NCI-H1105 (cell line): ENCODE data around the gene CHD5.
A peak's percentile ranks its signal among the peaks of the same experiment; 100 is the strongest.
"Not testable (repeated sequence)": the region's sequence is repeated elsewhere in the genome, so short reads cannot be mapped to it uniquely, and the experiment has no call there.

Source experiments
- DNase-seq: peaks from one replicate; lab custom pipeline; 2025; lab: John Stamatoyannopoulos, UW

CHD5 gene

DNA sequence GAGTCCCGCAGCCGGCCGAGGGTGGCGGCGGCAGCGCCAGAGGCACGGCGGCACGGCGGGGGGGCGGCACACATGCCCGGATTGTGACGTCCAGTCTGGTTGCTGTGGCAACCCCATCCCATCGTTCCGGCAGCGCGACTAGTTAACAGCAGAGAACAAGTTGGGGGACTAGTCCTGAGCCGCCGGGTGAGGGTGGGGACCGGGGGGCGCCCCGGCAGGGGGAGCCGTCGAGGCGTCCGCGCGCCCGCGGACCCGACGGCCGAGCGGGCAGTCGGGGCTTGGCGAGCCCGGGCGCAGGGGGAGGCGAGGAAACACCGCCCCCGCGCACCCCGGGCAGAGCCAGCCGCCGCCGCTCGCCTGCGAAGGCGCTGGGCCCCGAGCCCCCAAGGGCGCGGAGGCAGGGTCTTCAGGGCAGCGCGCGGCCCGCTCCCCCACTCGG, at the start of gene CHD5:
Gene CHD5, minus strand, starts transcription at position 54 of the 439 bp plus-strand sequence. CDS start 298 bp downstream, outside the sequence.
- peak; percentile 59 for DNase-seq

DNA sequence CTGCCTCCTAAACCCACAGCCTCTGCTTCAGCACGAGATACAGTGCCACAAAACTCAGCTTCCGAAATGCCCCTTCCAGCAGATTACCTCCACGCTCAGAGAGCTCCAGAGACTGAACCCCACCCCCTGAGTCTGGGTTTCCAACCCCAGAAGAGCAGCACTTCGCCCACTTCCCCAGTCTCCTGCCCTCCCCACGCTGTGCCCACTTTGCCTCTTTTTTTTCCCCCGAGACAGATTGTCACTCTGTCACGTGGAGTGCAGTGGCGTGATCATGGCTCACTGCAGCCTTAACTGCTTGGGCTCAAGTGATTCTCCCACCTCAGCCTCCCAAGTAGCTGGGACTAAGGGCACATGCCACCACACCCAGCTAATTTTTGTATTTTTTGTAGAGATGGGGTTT, 45.5 kb upstream of the CHD5 start:
- DNase-seq, result no peak

DNA sequence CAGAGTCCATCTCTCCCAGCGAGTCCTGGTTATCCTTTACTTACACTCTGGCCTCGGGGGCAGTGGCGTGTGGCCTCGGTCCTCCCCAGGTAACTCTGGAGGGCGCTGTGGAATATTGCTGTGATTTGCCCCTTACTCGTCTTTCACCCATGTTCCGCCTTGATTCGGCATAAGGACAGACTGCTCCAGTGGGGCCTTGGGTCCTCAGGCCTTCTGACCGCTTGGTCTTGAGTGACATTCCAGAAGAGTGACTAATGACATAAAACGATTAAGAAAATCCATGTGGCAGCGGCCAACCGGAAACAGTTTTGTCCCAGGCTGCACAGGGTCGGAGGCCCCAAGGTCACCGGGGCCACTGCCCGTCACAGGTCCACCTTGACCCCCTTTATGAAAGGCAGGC, 44.6 kb upstream of the CHD5 start:
- no peak for DNase-seq

DNA sequence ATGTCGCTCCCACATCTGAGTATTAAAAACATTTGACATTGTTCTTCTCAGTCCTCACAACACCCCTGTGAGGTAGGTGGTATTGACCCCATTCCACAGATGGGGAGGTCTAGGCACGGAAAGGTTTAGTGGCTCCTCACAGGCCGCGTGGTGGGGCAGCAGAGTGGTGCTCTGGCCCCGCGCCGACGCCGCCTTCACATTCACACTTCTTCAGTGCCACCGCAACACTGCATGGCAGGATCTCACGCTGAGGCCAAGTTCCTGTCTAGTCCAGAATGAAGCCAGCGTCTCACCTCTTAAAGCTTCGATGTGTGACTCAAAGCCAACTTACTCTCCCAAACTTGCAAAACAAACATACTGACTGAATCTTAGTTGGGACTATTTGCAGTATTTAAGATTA, 43.5 kb upstream of the CHD5 start:
- DNase-seq, result no peak

DNA sequence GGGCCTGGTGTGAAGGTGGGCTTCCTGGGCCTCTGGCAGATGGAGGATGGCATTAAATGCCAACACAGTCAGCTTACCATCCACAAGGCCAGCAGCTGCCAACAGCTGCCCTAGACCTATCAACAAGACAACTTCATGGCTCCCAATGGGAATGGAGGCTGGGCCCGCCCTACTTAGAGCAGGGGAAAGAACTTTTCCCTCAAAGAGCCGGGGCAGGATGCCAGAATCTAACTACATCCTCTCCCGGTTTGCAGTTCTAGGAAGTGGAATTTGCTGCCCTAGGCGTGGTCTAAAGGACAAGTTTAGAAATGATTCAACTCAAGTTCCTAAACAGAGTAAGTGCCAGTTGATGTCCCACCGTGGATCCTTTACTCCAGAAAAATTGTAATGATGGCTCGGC, 42.5 kb upstream of the CHD5 start:
- DNase-seq, result no peak

DNA sequence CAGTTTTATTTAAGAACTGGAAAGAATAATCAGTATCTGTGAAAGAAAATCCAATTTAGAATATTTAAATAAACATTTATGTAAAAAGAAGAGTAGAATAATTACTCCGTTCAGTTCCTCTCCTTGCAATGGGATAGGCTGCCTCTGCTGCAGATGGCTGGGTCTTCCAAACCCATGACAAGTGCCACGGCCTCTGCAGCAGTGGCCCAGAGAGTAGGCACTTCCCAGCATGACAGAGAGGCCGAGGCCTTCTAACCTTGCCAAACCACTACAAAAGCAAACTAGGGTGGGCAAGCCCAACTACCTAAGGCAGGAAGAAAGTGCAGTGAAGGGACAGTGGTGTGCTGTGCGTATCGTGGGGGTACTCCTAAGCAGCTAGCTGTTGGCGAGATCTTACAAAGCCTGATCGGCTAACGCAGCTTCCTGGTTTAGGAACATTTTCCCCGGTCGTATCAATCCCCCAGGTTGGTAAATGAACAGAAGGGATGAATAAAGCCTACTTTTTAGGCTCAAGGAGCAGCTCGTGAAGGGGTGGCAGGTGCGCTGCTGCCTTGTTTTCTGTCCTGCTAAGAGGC, 41.2 kb upstream of the CHD5 start:
- no peak for DNase-seq

DNA sequence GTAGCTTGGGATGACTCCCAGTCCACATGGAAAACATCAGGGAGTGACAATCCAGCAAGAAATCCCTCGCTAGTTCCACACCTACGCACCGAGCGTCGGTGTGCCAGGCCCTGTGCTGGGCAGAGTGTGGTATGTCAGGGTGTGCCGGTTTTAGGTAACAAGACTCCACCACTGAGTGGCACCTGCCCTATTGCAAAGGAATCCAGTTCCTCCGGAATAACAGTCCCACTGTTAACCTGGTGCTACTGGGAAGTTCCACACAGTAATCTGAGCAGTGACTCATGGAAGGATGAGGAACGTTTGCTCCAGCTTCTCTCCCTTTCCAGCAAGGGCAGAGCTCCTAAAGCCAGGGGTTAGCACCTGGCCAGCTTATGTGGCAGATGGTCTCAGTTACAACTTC, 40.1 kb upstream of the CHD5 start:
- DNase-seq, result no peak

DNA sequence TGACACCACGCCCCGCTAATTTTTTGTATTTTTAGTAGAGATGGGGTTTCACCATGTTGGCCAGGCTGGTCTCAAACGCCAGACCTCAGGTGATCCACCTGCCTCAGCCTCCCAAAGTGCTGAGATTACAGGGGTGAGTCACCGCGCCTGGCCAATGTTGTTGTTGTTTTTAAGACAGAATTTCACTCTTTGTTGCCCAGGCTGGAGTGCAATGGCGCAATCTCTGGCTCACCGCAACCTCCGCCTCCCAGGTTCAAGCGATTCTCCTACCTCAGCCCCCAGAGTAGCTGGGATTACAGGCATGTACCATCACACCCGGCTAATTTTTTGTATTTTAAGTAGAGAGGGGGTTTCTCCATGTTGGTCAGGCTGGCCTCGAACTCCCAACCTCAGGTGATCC, 39.5 kb upstream of the CHD5 start:
- not testable (repeated sequence) for DNase-seq

DNA sequence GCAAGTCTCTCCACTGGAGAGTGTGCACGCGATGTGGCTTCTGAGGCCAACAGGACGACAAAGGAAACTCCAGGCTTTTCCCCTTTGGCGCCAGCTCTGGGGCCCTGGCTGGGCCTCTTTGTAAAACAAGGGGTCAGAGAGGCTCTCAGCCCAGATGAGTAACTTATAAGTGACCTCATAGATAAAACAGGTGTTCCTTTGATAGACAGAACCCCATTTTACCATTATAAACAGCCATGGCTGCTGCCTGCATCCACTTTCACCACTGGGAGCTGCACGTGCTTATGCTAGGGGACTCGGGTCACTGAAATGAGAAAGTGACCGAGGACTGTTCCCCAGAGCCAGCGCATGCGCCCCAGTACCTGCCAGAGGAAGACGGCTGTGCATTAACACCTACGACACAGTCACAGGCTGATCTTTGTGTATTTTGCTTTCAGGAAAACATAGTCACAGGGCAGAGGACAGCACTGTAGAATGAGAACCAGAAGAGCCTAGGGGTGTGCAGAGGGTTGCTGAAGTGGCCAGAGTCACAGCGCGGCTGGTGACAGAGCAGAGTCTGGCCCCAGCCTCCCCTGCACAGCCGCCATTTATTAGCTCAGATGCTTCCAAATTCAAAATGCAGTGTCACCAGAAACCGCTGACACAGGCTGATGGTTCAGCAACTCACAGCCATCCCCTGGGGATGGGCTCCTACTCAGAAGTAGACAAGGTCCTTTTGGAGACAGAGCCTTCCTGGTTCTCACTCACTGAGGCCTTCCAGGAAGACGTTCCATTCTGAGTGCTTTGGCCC, 38.4 kb upstream of the CHD5 start:
- DNase-seq, result no peak

DNA sequence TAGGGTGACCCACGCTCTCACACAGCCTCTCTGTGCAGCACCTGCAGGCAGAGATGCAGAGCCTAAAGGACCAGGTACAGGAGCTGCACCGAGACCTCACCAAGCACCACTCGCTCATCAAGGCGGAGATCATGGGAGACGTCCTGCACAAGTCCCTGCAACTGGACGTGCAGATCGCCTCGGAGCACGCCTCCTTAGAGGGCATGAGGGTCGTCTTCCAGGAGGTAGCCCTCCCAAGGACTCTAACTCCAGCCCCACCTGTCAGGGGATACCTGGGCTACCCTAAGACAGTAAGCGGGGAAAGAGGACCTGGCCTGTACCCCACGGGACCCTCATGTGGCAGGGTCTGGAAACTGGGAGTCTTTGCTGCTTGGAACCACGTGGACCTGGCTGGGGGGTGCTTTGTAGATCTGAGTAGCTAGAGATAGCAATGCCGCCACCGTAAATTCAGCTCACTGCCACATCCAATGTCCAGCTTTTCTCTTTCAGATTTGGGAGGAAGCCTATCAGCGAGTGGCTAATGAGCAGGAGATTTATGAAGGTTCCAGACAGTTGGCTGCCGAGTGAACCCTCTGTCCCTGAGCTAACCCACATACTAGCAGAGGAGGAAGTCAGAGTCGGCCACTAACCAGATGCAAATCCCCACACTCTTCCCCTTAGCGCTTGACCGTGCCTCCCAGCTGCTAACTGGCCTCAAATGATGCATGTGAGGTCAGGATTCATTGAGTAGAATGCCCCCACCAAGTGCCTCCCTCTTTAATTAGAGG, 32.3 kb upstream of the CHD5 start:
- DNase-seq, result no peak

DNA sequence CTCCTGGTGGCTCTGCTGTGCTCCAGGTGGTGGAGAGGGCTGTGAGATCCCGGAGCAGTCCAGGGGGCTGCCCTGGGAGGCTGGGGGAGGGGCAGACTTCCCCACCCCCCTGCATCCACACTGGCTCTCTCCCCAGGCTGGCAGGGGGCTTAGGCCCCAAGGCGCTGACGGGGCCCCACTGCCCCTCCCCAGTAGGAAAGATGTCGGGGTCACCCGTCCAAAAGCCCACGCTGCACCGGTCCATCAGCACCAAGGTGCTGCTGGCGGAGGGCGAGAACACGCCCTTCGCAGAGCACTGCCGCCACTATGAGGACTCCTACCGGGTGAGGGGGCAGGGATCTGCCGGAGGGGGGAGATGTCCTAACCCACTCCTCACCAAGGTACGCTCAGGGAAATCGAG, 31.6 kb upstream of the CHD5 start:
- no peak for DNase-seq

DNA sequence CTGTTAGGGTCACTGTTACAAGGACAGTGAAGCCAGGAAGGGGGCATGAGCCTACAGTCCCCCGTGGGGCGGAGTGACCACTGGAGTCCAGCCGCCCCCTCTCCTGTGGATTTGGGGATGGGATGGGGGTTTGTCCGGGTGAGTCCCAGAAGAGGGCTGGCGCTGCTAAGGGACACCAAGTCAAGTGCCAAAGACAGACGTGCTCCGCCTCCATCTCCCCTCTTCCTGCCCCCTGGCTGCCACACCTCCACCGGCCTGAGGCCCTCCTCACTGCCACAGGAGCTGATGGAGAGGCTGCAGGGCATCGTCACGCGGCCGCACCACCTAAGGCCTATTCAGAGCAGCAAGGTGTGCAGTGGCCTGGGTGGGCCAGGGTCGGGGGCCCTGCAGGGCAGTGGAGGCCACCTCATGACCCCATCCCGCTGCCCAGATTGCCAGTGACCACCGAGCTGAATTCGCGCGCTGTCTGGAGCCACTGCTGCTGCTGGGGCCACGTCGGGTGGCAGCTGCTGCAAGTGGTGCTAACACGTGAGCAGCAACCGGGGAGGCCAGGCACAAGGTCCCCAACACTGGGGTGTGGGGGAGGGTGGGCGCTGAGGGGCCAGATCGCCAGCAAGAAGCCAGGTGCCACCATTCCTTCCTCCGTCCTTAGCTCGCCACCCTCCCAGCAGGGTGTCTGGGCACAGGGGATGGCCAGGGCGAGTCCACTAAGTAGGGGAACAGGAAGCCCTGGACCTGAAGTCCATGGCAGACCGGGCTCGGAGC, 30.7 kb upstream of the CHD5 start:
- no peak for DNase-seq

DNA sequence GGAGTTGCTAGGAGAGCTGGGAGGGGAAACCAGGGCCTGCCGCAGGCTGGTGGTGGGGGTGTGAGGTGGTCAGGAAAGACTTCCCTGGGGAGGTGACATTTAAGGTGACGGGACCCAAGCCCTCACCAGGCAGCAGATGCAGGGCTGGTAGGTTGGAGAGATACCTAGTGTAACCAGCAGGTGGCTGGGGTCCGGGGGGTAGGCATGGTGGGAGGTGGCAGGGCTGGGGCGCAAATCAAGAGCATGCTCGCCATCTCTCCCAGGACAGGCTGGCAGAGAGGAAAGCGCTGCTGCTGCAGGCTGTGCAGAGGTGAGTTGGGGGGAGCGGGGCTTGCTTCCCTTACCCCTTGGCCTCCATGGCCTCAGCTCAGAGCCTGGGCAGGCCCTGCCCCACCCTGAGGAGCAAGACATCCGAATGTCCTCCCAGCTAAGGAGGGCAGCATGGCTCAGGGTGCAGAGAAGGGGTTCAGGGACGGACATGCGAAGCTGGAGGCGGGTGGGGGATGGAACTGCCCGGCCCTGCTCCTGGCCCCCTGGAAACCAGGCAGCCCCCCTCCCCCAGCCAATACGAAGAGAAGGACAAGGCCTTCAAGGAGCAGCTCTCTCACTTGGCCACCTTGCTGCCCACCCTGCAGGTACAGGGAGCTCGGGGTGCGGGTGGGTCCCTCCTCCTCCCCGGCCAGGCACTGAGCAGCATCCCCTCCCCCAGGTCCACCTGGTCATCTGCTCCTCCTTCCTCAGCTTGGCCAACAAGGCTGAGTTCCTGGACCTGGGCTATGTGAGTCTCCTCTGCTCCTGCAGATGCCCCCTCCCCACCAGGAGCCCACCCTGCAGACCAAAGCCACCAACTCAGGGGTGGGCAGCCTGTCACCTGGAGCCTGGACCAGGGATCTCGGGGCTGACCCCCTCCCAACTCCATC, 29.8 kb upstream of the CHD5 start:
- no peak for DNase-seq

DNA sequence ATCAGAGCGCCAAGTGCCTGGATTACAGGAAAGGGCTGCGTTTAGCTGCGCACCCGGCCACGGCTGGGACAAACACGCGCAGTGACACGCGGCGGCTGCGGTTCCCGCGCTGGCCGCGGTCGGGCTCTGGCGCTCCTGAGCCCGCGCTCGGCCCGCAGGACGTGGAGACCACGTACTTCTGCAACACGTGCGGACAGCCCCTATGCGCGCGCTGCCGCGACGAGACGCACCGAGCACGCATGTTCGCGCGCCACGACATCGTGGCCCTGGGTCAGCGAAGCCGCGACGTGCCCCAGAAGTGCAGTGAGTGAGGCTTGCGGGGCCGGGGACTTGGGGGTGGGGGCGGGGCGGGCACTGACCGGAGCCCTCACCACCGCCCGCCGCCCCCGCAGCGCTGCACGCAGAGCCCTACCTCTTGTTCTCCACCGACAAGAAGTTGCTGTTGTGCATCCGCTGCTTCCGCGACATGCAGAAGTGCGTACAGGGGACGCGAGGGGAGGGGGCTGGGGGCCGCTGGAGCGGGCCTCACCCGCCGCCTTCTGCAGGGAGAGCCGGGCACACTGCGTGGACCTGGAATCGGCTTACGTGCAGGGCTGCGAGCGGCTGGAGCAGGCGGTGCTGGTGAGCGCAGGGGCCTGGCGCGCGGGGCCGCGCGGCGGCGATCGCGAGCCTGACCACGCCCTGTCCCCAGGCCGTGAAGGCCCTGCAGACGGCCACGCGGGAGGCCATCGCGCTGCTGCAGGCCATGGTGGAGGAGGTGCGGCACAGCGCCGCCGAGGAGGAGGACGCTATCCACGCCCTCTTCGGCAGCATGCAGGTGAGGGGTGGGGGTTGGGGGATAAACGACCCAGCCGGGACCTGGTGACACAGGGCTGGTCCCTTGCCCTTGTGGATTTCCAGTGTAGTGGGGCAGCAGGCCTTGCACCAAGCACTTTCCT, 28.9 kb upstream of the CHD5 start:
- no peak for DNase-seq

DNA sequence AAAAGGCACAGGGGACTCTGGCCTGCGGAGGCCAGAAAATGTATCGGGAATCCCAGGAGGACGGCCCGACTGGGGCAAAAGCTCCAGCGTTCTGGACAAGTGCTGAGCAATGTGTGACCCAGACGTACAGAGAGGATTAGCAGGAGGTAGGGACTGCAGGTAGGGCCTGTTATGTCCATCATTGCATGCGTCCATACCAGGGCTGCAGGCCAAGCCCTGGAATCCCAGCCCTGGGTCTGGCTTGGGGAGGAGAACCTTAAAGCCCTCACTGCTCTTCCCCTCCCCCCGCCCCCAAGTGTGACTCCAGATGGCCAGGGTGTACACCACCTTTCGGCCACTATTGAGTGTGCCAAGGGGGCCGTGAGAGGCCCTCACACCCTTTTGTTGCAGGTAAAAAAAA, 27.8 kb upstream of the CHD5 start:
- DNase-seq, result no peak

DNA sequence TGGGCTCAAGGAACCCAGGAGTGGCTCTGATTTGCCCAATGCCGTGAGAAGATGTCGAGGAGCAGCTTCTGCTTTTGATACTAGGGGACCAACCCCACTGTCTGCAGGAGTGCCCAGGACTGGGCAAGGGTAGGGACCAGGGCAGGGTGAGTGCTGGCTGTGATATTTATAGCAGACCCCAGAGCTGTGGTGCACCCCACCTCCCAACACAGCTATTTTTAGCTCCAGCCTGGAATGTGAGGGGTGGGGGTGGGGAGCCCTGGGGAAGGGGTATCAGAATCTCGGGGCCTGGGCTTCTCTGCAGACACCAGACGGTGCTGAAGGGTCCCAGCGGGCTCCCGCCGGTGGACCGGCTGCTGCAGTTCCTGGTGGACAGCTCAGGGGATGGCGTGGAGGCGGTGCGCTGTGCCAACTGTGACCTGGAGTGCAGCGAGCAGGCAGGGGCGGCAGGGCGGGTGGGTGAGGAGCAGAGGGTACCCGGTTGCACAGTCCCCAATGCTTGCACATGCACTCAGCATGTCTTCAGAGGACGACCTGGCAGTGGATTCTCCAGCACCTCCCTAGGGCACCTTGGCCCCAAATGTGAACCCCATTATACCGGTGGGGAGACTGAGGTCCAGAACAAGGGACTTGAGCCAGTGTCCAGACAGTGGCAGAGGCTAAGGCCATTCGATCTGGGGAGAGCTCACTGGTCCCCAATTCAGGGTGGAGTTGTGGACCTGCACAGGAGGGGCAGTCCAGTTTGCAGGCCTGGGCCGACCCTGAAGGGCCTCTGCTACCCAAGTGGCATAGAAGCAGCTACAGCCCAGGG, 27.2 kb upstream of the CHD5 start:
- no peak for DNase-seq

DNA sequence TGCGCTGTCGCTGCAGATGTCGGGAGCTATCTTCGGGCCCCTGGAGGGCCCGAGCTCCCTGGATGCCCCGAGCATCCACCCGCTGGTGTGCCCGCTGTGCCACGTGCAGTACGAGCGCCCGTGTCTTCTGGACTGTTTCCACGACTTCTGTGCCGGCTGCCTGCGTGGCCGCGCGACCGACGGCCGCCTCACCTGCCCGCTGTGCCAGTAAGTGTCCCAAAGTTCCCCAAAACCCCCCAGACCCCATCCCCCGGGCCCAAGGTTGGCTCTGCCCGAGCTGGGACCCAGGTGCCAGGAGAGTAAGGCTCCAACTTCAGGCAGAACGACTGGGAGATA, 26.4 kb upstream of the CHD5 start:
- no peak for DNase-seq

DNA sequence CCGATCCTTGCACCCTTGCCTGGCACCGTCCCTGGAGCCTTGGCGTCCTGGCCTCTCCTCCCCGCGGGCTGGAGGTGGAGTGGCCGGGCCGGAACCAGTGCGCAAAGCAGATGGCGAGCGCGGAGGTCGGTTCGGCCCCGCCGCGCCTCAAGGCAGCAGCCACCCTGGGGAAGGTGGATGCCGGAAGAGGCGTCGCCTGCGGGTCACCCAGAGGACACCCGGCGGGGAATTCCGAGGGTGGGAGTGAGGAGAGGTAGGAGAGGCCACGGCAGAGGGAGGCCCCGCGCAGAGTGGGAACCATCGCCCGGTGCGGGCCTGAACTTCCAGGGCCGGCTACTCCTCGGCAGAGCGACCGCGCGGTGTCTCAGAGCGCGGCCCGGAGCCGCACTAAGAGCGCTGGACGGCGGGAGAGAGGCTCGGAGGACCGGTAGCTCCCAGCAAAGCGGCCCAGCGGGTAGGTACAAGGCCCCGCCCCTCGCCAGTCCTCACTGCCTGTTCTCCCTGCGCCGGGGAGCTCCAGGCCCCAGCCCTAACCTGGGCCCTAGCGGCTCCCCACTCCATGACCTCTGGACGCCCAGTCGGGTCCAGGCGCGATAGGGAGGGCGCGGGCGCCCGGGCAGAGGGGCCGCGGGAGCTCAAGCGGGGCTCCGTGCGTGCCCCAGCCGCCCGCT, 25.9 kb upstream of the CHD5 start, which contains the start of gene RNF207:
Gene RNF207, plus strand, starts transcription at position 271 of the 671 bp plus-strand sequence. CDS start 417 bp downstream, outside the sequence.
- no peak for DNase-seq

DNA sequence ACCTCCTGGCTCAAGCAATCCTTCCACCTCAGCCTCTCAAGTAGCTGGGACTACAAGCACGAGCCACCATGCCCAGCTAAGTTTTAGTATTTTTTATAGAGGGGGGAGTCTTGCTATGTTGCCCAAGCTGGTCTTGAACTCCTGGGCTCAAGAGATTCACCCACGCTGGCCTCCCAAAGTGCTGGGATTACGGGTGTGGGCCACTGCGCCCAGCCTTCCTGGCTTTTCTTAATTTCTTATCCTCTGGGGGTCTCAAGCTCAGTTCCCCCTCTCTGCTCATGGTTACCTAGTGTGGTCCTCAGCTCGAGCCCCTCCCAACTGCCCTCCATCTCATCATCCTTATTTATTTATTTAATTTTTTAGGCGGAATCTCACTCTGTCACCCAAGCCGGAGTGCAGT, 22.1 kb upstream of the CHD5 start:
- no peak for DNase-seq
